Esophagus squamous epithelium (tissue), 4 donors: Measurements from ENCODE around the gene CYREN.

Source experiments
- POLR2A ChIP-seq, 4 donors: fragments of 450-650 bp; IDR thresholded peaks; one replicate each; pipeline ENCODE4 v1.6.1; 2017; ENCODE audit warnings: antibody characterized with exemption in 4 of 4, mild to moderate bottlenecking in 4 of 4, moderate library complexity in 3 of 4
- TF ChIP-seq, protein P1 (sequence below), 6 experiments: fragments of 450-650 bp in 4 of 6; fragments of 200-600 bp in 2 of 6; sonication (generic) in 2 of 6; IDR thresholded peaks; one replicate each; pipeline ENCODE4 v1.5.1; 2016 to 2019; ENCODE audit warnings: antibody characterized with exemption in 6 of 6, mild to moderate bottlenecking in 4 of 6, moderate library complexity in 4 of 6

DNA sequence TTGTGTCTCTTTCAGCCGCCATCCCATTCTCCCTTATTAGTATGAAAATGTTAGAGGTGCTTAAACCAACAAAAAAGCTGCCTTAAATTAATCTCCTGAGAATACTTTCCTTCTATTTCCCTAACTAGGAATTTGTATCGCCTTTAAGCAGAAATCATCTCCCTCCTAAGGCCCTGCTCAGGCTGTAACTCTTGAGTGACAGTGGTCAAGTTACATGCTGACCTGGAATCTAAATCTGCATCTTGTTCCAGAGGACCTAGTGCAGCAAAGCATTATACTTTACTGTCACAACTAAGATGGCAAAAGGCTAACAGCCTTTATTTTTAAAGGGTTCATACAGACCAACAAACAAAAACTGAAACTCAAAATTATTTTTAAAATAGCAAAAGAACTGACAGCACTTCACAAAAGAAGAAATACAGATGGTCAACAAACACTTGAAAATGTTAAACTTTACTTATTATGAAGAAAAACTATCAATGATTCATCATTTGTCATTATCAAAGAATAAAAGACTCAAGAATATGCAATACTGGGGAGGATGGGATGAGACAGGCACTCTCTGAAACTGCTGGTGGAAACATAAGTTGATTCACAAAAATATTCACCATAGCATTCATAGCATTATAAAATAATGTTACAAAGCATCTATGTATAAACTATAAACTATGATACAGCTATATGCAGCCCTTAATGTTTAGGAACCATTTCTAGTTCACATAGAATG lies 11.0 kb downstream of the CYREN start:
- TF ChIP-seq, protein P1, sequence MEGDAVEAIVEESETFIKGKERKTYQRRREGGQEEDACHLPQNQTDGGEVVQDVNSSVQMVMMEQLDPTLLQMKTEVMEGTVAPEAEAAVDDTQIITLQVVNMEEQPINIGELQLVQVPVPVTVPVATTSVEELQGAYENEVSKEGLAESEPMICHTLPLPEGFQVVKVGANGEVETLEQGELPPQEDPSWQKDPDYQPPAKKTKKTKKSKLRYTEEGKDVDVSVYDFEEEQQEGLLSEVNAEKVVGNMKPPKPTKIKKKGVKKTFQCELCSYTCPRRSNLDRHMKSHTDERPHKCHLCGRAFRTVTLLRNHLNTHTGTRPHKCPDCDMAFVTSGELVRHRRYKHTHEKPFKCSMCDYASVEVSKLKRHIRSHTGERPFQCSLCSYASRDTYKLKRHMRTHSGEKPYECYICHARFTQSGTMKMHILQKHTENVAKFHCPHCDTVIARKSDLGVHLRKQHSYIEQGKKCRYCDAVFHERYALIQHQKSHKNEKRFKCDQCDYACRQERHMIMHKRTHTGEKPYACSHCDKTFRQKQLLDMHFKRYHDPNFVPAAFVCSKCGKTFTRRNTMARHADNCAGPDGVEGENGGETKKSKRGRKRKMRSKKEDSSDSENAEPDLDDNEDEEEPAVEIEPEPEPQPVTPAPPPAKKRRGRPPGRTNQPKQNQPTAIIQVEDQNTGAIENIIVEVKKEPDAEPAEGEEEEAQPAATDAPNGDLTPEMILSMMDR (IDR thresholded peaks at IDR 0.05), result no peak
- TF ChIP-seq POLR2A (IDR thresholded peaks at IDR 0.05), result no peak
